Fibroblast of the aortic adventitia (primary cell): ENCODE data around the gene MAP3K12. TPM values are rescaled to one million over a fixed set of nuclear protein-coding genes. Genes with fewer than 3 reads are reported as not detected.
A peak's percentile ranks its signal among the peaks of the same experiment; 100 is the strongest.

Experiments used
- DNase-seq: peaks from one replicate; pipeline ENCODE4 v3.0.0-alpha.2; 2010; ENCODE audit warnings: low read depth
- H3K4me3 ChIP-seq: 2 replicates; pipeline ENCODE4 v1.5.1; 2011; ENCODE audit warnings: low read depth, mild to moderate bottlenecking, control low read depth, low read length, moderate library complexity
- total RNA-seq: library from RNA; depleted of rRNA; stranded (reverse); fragments of >200 nt; gene quantifications from 2 replicates; pipeline ENCODE4 v1.2.3, GENCODE V29; 2012; ENCODE audit warnings: low replicate concordance
- TF ChIP-seq, protein P1 (sequence below): IDR thresholded peaks from 2 replicates; pipeline ENCODE4 v1.5.1; 2011; ENCODE audit warnings: mild to moderate bottlenecking, low read length, control low read depth, inconsistent platforms; ENCODE audit not compliant: insufficient read depth

Gene MAP3K12
- total RNA-seq, 1 donor, result 32.1 TPM

DNA sequence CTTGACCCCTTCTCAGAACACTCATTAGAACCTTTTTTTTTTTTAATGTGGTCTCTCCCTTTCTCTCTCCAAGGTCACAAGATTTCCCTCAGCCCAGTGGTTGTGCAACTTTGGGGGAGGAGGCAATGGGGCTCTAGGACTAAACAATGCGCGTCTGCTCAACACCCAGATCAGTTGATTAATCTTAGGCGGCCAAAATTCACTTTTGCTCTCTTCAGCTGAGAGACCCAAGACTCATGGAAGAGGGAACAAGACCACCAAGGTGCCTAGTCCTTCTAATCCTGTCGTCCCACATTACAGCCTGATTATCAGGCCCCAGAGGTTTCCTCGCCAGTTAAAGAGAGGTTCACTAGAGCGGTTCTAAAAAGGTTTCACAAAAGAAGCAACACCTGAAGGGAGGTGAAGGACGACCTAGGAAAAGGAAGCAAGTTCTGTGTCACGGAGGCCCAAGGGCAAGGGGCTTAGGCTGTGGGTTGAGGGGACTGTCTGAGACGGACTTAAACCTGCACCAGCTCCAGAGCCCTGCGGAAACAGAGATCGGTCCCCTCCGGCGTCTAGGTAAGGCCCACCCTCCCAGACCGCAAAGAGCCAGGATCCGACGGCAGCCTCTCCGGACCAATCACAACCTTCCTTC, 1.0 kb upstream of the MAP3K12 start:
- peak overlapping the region; percentile 91 for H3K4me3 ChIP-seq
- TF ChIP-seq, protein P1, sequence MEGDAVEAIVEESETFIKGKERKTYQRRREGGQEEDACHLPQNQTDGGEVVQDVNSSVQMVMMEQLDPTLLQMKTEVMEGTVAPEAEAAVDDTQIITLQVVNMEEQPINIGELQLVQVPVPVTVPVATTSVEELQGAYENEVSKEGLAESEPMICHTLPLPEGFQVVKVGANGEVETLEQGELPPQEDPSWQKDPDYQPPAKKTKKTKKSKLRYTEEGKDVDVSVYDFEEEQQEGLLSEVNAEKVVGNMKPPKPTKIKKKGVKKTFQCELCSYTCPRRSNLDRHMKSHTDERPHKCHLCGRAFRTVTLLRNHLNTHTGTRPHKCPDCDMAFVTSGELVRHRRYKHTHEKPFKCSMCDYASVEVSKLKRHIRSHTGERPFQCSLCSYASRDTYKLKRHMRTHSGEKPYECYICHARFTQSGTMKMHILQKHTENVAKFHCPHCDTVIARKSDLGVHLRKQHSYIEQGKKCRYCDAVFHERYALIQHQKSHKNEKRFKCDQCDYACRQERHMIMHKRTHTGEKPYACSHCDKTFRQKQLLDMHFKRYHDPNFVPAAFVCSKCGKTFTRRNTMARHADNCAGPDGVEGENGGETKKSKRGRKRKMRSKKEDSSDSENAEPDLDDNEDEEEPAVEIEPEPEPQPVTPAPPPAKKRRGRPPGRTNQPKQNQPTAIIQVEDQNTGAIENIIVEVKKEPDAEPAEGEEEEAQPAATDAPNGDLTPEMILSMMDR, result no peak
- DNase-seq, result peak; percentile 91

DNA sequence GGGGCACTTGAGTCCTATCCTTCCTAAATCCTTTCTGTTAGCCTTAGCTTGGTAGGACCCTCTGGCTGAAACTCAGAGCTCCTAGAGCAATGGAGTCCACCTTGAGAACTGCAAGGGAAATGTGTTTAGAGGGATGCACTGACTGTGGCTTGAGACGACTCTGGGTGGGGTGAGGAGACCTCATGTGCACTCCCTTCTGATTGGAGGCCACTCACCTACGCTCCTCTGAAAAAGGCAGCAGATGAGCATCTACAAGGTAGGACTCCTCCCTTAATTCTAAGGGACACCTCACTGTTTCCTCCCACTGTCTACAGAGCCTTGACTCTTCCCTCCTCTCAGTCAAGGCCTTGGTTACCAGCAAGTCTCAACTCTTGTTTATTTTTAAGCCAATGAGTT, 1.0 kb downstream of the MAP3K12 start:
- DNase-seq, result no peak
- TF ChIP-seq, protein P1, result no peak
- H3K4me3 ChIP-seq, result peak overlapping the region; percentile 91

DNA sequence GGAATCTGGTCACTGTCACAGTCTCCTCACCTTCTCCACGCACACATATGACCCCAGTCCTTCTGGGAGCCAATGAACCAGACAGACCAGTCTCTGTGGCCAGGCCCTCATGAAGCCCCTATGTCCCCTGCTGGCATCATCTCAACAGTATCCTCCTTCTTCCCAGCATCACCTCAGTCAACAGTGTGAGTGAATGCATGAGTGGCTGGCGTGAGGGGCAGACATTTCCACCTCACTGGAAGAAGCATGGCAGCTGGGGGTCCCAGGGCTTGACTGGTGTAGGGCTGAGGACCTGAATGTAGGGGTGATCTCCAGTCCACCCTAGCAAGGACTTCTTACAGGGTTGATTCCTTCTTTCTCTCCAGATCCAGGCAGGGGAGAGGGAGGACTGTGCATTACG, 1.8 kb downstream of the MAP3K12 start:
- peak overlapping the region; percentile 28 for H3K4me3 ChIP-seq
- TF ChIP-seq, protein P1, result no peak
- no peak for DNase-seq

DNA sequence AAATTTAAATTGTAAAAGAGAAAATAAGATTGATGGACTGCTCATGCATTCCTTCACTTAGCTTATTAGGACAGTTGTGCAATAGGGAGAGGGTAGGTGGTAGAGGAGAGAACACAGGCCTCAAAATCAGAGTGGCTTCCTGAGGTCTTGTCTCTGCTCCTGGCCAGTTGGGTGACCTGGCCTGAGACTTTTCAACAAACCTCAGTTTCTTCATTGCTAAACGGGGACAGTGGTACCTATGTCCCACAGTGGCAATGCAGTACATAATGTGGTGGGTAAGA, 2.6 kb downstream of the MAP3K12 start:
- TF ChIP-seq, protein P1, result no peak
- peak overlapping the region; percentile 55 for H3K4me3 ChIP-seq
- no peak for DNase-seq

DNA sequence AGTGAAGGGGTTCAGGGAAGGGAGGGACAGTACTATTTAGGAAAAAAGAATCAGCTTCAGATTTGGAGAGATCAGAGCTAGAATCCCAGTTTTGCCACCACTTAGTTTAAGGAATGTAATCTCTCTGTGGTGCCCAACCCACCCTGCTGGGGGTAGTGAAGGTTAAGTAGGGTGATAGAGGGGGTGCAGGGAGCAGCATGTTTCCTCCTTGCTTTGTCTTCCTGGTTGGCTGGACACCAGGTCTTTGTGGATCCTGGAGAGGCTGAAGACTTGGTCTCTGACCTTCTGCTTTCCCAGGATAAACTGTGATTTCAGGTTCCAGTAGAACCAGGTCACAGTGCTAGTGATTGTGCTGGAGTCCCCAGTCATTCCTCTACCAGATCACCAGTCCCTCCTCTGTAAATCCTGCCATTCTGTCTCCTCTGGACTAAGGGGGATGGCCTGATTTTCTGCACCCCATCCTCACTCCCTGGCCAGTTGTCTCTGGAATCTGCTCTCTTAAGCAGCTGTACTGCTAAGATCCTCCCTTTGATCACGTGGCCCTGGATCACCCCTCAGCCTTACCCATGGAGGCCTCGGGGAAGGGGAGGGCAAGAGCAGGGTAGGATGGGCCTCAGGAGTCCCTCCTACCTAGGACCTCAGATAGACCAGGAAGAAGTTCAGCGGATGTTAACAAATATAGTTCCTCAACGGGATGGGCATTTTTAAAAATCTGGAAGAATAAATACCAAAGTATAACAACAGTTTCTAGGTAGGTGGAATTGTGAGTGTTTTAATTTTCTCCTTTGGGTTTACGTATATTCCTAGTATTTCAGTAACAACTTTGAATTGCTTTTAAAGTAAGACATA, 3.1 kb downstream of the MAP3K12 start:
- TF ChIP-seq, protein P1, result no peak
- H3K4me3 ChIP-seq, result peak overlapping the region; percentile 55
- peak; percentile 87 for DNase-seq

DNA sequence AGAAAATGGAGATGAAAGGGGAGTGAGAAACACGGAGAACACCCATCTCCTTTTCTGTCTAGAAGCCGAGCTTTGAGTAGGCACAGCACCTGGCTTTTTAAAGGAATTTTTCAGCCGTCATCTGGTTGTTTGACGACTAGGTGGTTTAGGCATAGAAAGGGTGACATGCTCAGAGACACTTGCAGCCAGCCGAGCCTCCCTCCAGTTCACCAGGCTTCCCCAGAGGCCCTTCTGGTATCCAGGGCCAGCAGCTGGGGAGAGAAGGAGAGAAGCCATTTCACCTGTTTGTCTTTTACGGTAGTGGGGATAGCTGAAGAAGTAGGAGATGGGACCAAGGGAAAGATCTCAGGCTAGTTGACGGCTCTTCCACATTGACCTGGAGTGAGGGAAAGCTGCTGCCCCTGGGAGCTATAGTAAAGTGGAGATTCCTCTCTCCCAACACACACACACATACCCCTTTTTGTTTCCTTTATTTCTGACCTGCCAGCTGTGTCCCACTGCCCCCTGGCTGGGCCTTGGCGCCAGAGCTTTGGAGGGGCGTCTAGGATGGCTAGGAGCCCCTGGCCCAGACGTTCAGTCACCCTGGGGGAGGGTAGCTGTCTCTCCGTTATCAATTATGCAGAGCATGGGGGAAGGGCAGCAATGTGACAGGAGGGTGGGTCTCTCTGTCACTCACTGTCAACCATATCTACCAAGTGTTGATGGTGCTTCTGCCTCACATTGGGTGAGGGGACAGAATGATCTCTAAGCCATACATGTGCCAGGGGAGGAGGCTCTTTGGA, 5.5 kb downstream of the MAP3K12 start:
- peak overlapping the region; percentile 65 for H3K4me3 ChIP-seq
- DNase-seq, result no peak
- TF ChIP-seq, protein P1, result no peak
